Uterus (tissue), 2 donors: ENCODE data around the gene RANBP1.

Experiments used
- CTCF ChIP-seq, 4 experiments: fragments of 200-600 bp in 2 of 4; fragments of 450-650 bp in 2 of 4; sonication (generic) in 2 of 4; IDR thresholded peaks; one replicate each; pipeline ENCODE4 v1.5.1; 2016 to 2019; ENCODE audit warnings: antibody characterized with exemption in 4 of 4, mild to moderate bottlenecking in 2 of 4, moderate library complexity in 1 of 4
- POLR2A ChIP-seq, 2 donors: fragments of 450-650 bp; IDR thresholded peaks; one replicate each; pipeline ENCODE4 v1.6.1; 2016; ENCODE audit warnings: antibody characterized with exemption in 2 of 2, mild to moderate bottlenecking in 1 of 2, moderate library complexity in 1 of 2

GRCh38 chr22:20147237-20147988 lies 31.5 kb downstream of the RANBP1 start:
- TF ChIP-seq CTCF (IDR thresholded peaks at IDR 0.05), result no peak
- TF ChIP-seq POLR2A (IDR thresholded peaks at IDR 0.05), result no peak
